IPS DF 6.9 (cell line): Measurements from ENCODE around the gene RBMY1A1.
"Not testable (repeated sequence)": the region's sequence is repeated elsewhere in the genome, so short reads cannot be mapped to it uniquely, and the experiment has no call there.

Experiments
- DNase-seq: peaks from one replicate; pipeline ENCODE4 v3.0.0-alpha.2; 2013; ENCODE audit warnings: low read depth, low spot score
- H3K27ac ChIP-seq: one replicate; pipeline ENCODE4 v1.5.1; 2013; ENCODE audit warnings: low read length, control low read depth
- H3K27me3 ChIP-seq: 2 replicates; pipeline ENCODE4 v1.6.1; 2013; ENCODE audit warnings: mild to moderate bottlenecking, low read length; ENCODE audit not compliant: control insufficient read depth, insufficient read depth
- H3K36me3 ChIP-seq: 2 replicates; pipeline ENCODE4 v1.6.1; 2013; ENCODE audit warnings: low read length; ENCODE audit not compliant: control insufficient read depth, insufficient read depth
- H3K4me1 ChIP-seq: 2 replicates; pipeline ENCODE4 v1.6.1; 2013; ENCODE audit warnings: low read length; ENCODE audit not compliant: control insufficient read depth, insufficient read depth
- H3K4me3 ChIP-seq: 2 replicates; pipeline ENCODE4 v1.5.1; 2013; ENCODE audit warnings: mild to moderate bottlenecking, low read length
- H3K9me3 ChIP-seq: 2 replicates; pipeline ENCODE4 v1.6.1; 2013; ENCODE audit warnings: low read length, inconsistent platforms; ENCODE audit not compliant: control insufficient read depth, insufficient read depth
- WGBS: extraction: QIAGEN DNeasy Blood & Tissue Kit; methylation state at CpG from one replicate; pipeline ENCODE4 v1.1.7; 2013; ENCODE audit warnings: mixed read lengths, missing lambda C conversion rate; ENCODE audit not compliant: insufficient read length, insufficient coverage; 5-methylcytosine and 5-hydroxymethylcytosine counted together

RBMY1A1 gene

DNA sequence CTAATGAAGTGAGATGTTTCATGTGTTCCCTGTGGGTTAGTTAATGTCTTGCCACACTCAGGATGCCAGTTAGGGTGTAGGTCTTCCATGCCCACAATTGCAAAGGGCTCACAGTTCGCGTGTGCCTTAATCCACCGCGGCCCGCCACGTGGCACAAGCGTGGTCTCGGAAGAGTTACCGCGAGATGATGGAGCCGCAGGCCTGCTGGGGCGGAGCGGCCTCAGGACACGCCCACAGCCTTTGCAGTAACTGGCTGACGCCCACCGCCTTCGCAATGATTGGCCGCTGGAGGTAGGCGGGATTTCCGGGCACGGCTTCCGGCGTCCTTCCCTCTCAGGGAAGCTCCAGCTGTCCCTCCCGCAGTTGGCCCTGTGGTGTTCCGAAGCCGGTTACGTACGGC lies at the start of gene RBMY1A1:
TSS of gene RBMY1A1 (plus strand) at position 301 of the 400 bp plus-strand sequence. CDS start 2,013 bp downstream, outside the sequence.
- H3K36me3 ChIP-seq, H3K9me3 ChIP-seq, H3K27me3 ChIP-seq, H3K4me3 ChIP-seq, H3K27ac ChIP-seq, H3K4me1 ChIP-seq, DNase-seq: not testable (repeated sequence)
- WGBS: no CpG with 5 or more reads among the region's 28 CpGs

DNA sequence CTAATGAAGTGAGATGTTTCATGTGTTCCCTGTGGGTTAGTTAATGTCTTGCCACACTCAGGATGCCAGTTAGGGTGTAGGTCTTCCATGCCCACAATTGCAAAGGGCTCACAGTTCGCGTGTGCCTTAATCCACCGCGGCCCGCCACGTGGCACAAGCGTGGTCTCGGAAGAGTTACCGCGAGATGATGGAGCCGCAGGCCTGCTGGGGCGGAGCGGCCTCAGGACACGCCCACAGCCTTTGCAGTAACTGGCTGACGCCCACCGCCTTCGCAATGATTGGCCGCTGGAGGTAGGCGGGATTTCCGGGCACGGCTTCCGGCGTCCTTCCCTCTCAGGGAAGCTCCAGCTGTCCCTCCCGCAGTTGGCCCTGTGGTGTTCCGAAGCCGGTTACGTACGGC lies 23.6 kb upstream of the RBMY1A1 start, which contains the start of gene RBMY1B:
TSS of gene RBMY1B (plus strand) at position 301 of the 400 bp plus-strand sequence. CDS start 2,013 bp downstream, outside the sequence.
- H3K4me1 ChIP-seq, H3K4me3 ChIP-seq, H3K27ac ChIP-seq, H3K36me3 ChIP-seq, H3K27me3 ChIP-seq, H3K9me3 ChIP-seq, DNase-seq: not testable (repeated sequence)
- no CpG with 5 or more reads among the region's 28 CpGs for WGBS

- H3K9me3 ChIP-seq, H3K4me1 ChIP-seq, DNase-seq, H3K27ac ChIP-seq, H3K36me3 ChIP-seq, H3K27me3 ChIP-seq, H3K4me3 ChIP-seq: not testable (repeated sequence)
- WGBS: no CpG with 5 or more reads among the region's 5 CpGs
Measured at GRCh38 chrY:21559316-21559984, 24.8 kb downstream of the RBMY1A1 start.

DNA sequence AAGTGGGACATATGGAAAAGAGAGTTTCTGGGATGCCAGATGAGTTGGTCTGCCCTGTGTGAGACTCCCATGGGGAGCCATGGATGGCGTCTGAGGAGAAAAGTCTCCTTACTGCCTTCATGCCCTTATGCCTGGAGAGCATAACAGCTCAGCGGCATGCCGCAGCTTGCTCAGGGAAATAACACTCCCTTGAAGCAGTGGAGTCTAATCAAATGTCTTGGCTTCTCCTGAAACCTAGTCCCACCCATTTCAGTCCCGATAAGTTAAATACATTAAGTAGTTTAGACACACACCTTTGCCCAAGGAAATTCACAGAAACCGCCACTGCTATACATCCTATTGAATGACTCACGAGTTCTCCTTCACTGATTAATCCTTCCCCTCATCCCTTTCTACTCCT lies 50.8 kb downstream of the RBMY1A1 start:
- no peak for DNase-seq
- Histone ChIP-seq H3K27ac (no peak overlapping the region), H3K27me3 (no peaks in the 10 kb centered on the region), H3K4me3 (no peak overlapping the region), H3K4me1 (no peaks in the 10 kb centered on the region), H3K36me3 (no peaks in the 10 kb centered on the region), H3K9me3 (no peaks in the 10 kb centered on the region)
- no CpG with 5 or more reads among the region's 6 CpGs for WGBS

DNA sequence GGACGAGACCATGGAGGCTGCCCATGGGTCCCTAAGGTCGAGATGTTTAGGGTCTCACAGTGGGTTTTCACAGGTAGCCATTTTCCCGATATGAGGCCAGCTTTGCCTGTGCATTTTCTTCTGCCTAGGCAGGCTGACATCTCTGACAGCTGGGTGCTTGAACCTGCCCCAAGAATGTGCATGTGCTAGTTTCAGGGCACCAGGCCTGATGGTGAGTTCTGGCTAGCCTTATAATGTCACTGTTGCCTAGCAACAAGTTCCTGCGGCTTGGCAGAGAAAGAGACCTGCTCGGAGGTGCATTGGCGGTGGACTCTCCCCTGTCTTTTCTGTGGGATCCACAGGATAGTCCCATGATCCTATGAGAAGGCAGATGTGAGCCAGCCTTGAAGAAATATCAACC lies 51.8 kb downstream of the RBMY1A1 start:
- no CpG with 5 or more reads among the region's 6 CpGs for WGBS
- H3K27me3 ChIP-seq, H3K9me3 ChIP-seq, H3K4me1 ChIP-seq, H3K36me3 ChIP-seq, DNase-seq, H3K4me3 ChIP-seq, H3K27ac ChIP-seq: not testable (repeated sequence)

- no peaks in the 10 kb centered on the region for H3K27me3 ChIP-seq
- no peaks in the 10 kb centered on the region for H3K9me3 ChIP-seq
- no peak overlapping the region for H3K27ac ChIP-seq
- no peaks in the 10 kb centered on the region for H3K36me3 ChIP-seq
- DNase-seq: no peak
- H3K4me3 ChIP-seq: no peak overlapping the region
- WGBS: no CpG with 5 or more reads among the region's 6 CpGs
- H3K4me1 ChIP-seq: no peaks in the 10 kb centered on the region
Measured at GRCh38 chrY:21592059-21592458, 57.4 kb downstream of the RBMY1A1 start.

DNA sequence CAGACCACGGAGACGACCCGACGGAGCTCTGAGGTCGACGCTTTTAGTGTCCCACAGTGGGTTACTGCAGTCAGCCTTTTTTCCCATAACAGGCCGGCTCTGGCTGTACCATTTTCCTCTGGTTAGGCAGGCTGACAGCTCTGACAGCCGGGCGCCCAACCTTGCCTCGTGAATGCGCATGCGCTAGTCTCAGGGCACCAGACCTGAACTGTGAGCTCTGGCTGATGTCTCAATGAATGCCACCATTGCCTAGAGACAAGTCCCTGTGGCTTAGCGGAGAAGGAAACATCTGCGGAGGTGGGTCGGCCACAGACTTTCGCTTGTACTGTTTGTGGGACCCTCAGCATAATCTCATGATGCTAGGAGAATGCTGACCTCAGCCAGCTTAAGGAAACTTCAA lies 61.6 kb downstream of the RBMY1A1 start:
- not testable (repeated sequence) for H3K27me3 ChIP-seq, H3K27ac ChIP-seq, H3K4me3 ChIP-seq, DNase-seq, H3K9me3 ChIP-seq, H3K4me1 ChIP-seq, H3K36me3 ChIP-seq
- no CpG with 5 or more reads among the region's 16 CpGs for WGBS
